VCaP (cell line): Measurements from ENCODE around the gene DYSF.

Source experiments
- H3K27ac ChIP-seq: fragments of 450-650 bp; 2 replicates; pipeline ENCODE4 v1.5.1; 2017
- TF ChIP-seq, protein P1 (sequence below): fragments of 450-650 bp; conservative IDR thresholded peaks from 2 replicates; pipeline ENCODE4 v1.5.1; 2017; ENCODE audit warnings: mild to moderate bottlenecking, moderate library complexity

Gene DYSF

DNA sequence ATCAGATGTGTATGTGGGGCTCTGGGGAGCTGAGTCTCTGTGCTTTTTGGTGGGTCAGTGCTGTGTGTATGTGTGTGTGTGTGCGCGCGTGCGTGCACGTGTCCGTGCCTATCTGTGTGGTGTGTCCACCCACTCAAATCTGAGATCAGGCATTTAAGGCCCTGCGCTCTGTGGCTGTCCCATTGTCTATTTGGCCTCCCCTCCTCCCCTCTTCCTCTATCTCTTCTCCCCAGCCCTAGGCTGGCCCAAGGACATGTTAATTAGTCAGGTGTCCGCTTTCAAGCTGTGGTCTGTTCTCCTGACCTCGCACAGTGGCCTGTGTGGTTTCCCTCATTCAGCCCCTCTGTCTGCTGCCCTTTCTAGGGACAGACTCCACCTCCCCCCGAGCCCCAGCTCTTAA is 136.4 kb downstream of the DYSF start:
- TF ChIP-seq, protein P1, sequence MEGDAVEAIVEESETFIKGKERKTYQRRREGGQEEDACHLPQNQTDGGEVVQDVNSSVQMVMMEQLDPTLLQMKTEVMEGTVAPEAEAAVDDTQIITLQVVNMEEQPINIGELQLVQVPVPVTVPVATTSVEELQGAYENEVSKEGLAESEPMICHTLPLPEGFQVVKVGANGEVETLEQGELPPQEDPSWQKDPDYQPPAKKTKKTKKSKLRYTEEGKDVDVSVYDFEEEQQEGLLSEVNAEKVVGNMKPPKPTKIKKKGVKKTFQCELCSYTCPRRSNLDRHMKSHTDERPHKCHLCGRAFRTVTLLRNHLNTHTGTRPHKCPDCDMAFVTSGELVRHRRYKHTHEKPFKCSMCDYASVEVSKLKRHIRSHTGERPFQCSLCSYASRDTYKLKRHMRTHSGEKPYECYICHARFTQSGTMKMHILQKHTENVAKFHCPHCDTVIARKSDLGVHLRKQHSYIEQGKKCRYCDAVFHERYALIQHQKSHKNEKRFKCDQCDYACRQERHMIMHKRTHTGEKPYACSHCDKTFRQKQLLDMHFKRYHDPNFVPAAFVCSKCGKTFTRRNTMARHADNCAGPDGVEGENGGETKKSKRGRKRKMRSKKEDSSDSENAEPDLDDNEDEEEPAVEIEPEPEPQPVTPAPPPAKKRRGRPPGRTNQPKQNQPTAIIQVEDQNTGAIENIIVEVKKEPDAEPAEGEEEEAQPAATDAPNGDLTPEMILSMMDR = no peak
- H3K27ac ChIP-seq = no peak overlapping the region

DNA sequence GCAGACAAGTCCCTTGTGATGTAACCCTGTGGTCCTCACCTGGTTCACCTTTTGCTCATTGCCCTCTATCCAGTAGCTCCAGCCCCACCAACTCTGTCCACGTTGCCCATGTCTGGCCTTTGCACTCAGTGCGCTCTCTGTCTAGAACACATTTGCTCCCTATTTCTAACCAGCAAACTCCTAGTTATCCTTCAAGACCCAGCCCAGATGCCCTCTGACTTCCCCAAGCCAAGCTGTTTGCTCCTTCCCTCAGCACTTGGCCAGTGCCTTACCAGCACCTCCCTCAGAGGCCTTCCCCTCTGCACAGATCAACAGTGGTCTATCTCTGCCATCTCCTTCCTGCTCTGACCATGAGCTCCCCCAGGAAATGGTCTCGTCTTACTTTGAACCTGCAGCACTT is 137.7 kb downstream of the DYSF start:
- H3K27ac ChIP-seq = no peak overlapping the region
- TF ChIP-seq, protein P1 = no peak

GRCh38 chr2:71592181-71592711 is 138.9 kb downstream of the DYSF start:
- TF ChIP-seq, protein P1 = no peak
- H3K27ac ChIP-seq = no peak overlapping the region

- TF ChIP-seq, protein P1 = no peak
- H3K27ac ChIP-seq = no peak overlapping the region
Measured at GRCh38 chr2:71595569-71595968, 142.2 kb downstream of the DYSF start.

- TF ChIP-seq, protein P1 = no peak
- H3K27ac ChIP-seq = no peak overlapping the region
Measured at GRCh38 chr2:71596011-71596410, 142.7 kb downstream of the DYSF start.

DNA sequence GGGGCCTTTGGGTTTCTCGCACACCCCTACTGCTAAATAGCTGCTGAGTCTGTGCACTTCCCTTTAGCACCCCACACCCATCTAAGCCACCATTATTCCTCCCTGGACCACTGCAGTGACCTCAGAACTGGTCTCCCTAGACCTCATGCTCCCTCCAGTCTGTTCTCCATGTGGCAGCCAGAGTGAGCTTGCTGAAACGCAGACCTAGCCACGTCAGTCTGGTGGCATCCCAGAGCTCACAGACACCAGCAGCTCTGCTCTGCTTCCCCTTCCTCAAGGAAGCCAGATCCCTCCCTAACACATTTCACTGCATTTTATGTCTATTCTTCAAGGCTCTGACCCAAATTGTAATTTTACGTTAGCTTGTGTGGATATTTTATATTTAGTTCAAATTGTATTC is 144.4 kb downstream of the DYSF start:
- TF ChIP-seq, protein P1 = no peak
- no peak overlapping the region for H3K27ac ChIP-seq

DNA sequence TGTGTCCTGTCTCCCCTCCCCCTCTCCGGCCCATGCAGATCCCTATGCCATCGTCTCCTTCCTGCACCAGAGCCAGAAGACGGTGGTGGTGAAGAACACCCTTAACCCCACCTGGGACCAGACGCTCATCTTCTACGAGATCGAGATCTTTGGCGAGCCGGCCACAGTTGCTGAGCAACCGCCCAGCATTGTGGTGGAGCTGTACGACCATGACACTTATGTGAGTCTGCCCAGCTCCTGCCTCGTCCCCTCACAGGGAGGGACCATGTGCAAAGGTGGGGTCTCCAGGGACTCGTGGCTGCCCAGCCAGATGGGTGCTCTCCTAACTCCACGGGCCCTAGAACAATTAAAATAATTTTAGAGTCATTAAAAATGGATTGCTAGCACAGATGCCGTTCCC is 145.2 kb downstream of the DYSF start:
- TF ChIP-seq, protein P1 = no peak
- no peak overlapping the region for H3K27ac ChIP-seq
